Activated gamma-delta T cell (primary cell): Measurements from ENCODE around the gene RNF43.

ENCODE experiments used
- DNase-seq: peaks from one replicate; lab custom pipeline; 2025; lab: John Stamatoyannopoulos, UW
- total RNA-seq, 2 donors: gene quantifications; one replicate each; lab custom pipeline; 2026; lab: John Stamatoyannopoulos, UW

Gene RNF43
- total RNA-seq = 0.22 to 0.61 reads per million in 2 donors

GRCh38 chr17:58417300-58418092, at the start of gene RNF43:
Gene RNF43 (minus strand): TSS chr17:58417534. CDS start chr17:58415577, 1,957 bp downstream.
- DNase-seq = no peak

DNA sequence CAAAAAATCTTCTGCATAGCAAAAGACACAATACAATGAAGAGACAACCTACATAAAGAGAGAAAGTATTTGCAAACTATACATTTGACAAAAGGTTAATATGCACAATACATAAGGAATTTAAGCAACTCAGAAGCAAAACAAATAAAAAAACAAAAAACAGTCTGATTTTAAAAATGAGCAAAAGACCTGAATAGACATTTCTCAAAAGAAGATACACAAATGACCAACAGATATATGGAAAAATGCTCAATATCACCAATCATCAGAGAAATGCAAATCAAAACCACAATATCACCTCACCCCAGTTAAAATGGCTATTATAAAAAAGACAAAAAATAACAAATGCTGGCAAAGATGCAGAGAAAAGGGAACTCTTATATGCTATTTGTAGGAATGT, 38.2 kb upstream of the RNF43 start:
- no peak for DNase-seq

DNA sequence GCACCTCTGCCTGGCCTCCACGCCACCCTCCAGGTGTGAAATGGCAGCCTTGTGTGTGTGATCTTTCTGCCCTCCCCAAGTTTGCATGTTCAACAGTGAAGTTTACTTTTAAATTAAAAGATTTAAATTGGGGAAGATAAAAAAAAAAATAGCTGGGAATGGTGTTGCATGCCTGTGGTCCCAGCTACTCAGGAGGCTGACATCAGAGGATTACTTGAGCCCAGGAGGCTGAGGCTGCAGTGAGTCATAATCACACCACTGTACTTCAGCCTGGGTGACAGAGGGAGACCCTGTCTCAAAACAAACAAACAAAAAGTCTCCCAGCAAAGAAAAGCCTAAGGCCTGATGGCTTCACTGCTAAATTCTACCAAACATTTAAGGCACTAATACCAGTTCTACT, 35.4 kb upstream of the RNF43 start:
- no peak for DNase-seq

DNA sequence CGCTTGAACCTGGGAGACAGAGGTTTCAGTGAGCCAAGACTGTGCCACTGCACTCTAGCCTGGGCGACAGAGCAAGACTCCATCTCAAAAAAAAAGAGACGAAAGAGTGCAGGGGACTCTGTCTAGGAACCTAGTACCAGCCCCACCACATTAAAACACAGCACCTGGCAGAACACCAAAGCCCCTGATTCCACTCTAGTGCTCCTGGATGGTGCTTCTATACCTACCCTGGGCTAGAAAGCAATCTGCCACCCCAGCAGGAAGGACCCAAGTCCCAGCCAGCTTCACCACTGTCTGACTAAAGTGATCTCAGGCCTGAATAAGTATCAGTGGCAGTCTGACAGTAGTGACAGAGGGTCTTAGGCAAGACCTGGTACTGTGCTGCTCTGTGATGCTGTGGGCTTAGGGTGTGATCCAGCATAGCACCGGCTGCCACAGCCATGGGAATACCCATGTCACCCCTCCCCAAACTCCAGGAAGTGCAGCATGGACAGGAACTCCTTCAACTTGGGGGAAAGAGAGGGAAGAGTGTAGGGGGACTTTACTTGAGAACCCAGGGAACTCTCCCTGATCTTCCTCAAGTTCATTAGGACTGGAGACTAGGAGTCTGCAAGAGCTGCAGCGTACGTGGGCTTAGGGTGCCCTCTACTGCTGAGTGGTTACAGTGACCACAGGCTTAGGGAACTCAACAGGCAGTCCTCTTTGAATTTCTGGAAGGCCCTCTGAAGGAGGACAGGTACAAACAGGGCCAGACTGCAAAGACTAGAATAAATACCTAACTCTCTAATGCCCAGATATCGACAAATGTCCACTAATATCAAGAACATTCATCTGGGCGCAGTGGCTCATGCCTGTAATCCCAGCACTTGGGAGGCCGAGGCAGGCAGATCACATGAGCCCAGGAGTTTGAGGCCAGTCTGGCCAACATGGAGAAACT, 30.0 kb upstream of the RNF43 start:
- no peak for DNase-seq

- DNase-seq = no peak
These were observed 28.8 kb upstream of the RNF43 start for GRCh38 chr17:58446086-58446485.

DNA sequence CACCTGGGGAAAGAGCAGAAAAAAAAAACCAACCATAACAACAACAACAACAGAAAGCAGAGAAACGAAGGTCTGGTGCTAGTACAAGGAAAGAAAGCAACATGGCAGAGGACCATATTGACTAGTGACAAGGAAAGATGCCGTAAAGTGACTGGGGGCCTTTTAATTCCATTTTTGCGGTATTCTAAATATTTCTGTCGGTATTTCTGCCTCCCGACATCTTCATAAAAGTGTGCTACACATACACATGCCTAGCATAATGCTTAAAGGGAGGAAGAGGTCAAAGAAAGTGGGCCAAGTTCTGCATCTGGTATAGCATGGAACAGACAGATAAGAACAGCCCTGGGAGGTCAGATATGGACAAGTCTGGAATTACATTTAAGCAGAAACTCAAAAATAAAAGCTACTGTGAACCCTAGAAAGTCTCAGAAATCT, 19.5 kb upstream of the RNF43 start:
- DNase-seq = no peak

GRCh38 chr17:58436245-58436644, 18.9 kb upstream of the RNF43 start:
- no peak for DNase-seq

- no peak for DNase-seq
These were observed 15.7 kb upstream of the RNF43 start for GRCh38 chr17:58432806-58433573.

- no peak for DNase-seq
These were observed 10.5 kb upstream of the RNF43 start for GRCh38 chr17:58427807-58428206.

GRCh38 chr17:58421711-58422110, 4.4 kb upstream of the RNF43 start:
- no peak for DNase-seq

- no peak for DNase-seq
These were observed 3.5 kb upstream of the RNF43 start for GRCh38 chr17:58420827-58421226.

GRCh38 chr17:58416937-58417299, 416 bp downstream of the RNF43 start:
- DNase-seq = no peak

DNA sequence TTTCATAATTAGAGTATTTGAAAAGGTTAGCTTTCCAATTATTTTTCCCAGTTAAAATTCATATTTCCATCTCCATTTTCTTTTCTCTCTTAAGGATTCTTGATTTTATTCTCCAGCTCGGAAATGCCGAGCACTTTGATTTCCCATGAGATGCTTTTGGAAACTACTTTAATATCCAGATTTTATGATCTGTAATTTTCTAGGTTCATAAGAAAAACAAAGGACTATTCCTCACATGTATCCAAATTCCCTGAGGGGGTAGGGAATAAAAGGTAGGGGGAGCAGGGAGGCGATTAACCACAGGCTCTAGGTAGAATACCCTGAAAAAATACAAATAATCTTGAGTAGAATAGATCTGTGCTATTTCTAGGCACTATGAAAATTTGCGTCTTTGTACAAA, 938 bp downstream of the RNF43 start:
- no peak for DNase-seq

DNA sequence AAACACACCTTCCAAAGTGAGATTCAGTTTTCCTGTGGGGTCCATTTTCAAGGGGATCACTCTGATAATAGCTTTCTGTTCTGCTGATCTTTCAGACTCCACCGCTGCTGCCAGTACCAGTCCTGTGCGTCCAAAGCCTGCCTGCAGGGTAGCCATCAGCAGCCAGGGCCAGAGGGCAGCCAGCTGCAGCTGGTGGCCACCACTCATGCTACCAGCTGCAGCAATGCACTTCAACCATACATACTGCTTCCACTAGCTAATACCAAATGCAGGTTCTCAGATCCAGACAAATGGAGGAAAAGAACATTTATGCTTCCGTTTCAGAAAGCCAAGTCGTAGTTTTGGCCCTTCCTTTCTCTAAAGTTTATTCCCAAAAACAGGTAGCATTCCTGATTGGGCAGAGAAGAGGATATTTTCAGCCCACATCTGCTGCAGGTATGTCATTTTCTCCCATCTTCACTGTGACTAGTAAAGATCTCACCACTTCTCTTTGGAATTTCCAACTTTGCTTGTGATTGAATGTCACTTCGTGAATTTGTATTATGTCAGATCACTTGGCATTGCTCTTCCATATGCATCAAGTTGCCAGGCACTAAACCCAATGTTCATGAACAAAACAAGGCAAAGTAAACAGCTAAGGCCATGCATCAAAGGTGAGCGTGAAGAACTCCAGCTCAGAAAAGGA, 1.8 kb downstream of the RNF43 start:
- no peak for DNase-seq

GRCh38 chr17:58414596-58414997, 2.7 kb downstream of the RNF43 start:
- DNase-seq = no peak

GRCh38 chr17:58413684-58414083, 3.6 kb downstream of the RNF43 start:
- DNase-seq = no peak

GRCh38 chr17:58412961-58413586, 4.3 kb downstream of the RNF43 start:
- DNase-seq = no peak

- DNase-seq = no peak
These were observed 5.2 kb downstream of the RNF43 start for GRCh38 chr17:58412064-58412703.

DNA sequence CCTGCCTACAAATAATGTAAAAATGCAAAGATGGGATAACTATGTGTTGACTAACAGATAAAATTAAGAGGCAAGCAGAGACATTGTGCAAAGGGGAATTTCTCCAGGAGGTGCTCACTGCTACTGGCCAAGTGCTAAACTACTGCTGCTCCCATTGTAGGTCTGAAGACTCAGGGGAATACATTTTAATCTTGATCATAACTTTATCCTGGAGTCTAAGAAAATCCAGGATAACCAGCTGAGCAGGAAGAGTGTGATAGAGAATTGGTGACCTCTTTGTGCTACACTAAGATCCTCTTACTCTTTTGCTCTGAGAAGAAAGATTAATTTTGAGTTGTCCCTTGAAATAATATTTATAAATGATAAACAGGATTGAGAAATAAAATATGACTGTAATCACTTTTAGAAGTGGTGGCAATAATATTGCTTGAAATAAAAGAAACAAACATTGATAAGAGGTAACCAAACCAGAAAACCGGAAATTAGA, 5.9 kb downstream of the RNF43 start:
- DNase-seq = no peak

GRCh38 chr17:58410714-58411407, 6.5 kb downstream of the RNF43 start:
- DNase-seq = no peak
